Measurements from ENCODE around the gene PAXIP1. TPM values are rescaled to one million over a fixed set of nuclear protein-coding genes. Genes with fewer than 3 reads are reported as not detected.
A peak's percentile ranks its signal among the peaks of the same experiment; 100 is the strongest.

Gene PAXIP1
- total and polyA plus RNA-seq, 2 experiments from 2014 or later: 12.5 to 36.9 TPM

DNA sequence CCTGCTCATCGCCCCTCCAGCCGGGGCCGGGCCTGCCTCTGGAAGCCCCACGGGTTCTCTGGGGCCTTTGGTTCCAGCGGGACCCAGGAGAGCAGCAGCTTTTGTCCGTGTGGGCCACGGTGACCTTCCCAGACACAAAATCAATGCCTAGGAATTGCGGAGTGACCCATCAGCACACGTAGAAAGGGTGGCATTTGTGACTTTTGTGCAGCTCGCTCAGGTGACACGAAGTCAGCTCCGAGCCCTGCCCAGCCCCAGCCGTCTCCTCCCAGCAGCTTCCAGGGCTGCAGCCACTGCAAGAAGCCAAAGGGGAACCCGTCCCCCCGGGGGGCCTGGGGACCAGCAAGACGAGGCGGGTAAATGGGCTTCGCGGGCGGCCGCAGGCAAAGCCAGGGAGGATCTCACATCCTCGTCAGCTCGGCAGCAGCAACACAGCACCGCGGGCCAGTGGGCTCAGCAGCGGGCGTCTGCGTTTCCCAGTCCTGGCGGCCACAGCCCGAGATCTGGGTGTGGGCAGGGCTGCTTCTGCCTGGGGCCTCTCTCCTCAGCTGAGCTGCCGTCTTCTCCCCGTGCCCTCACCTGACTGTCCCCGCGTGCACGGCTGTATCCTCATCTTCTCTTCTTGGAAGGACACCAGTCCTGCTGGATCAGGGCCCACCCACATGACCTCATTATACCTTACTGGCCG, 88.5 kb downstream of the PAXIP1 start:
- Histone ChIP-seq H3F3A (replicated peaks; ENCODE audit: low read depth) (no peaks in the 10 kb centered on the region), H3K4me1 (ENCODE audit: insufficient read depth) (peaks cover 2% of the 10 kb centered on the region; the same call in 1 of the 2 replicates), H3K4me2 (peak overlapping the region; percentile 86), H3K79me2 (replicated peaks; ENCODE audit: insufficient read depth) (no peaks in the 10 kb centered on the region), H3K27me3 (ENCODE audit: insufficient read depth) (peaks cover 14% of the 10 kb centered on the region; the same call in 1 of the 2 replicates), H3K9me2 (ENCODE audit: insufficient read depth) (no peaks in the 10 kb centered on the region), H4K20me1 (replicated peaks; ENCODE audit: insufficient read depth) (no peaks in the 10 kb centered on the region), H3K4me3 (peak overlapping the region; percentile 56), H3K27ac (ENCODE audit: low read depth) (no peak overlapping the region), H3K36me3 (ENCODE audit: insufficient read depth) (no peaks in the 10 kb centered on the region), H2AFZ (peak overlapping the region; percentile 93; the same call in 1 of the 2 replicates)
- H3K27me3 Mint-ChIP-seq (ENCODE audit: insufficient read depth, low read depth, poor library complexity): peaks cover 20% of the 10 kb centered on the region
- peak; percentile 49 for DNase-seq (ENCODE audit: low spot score)
- H3K4me1 Mint-ChIP-seq: peaks cover 7% of the 10 kb centered on the region; the same call in 2 of the 3 replicates
- H3K36me3 Mint-ChIP-seq (ENCODE audit: low read depth): 0 out of 3 replicates have a peak, but pooled peaks cover 7% of the 10 kb centered on the region
- H3K9me3 Mint-ChIP-seq: peaks cover 17% of the 10 kb centered on the region
- peak; percentile 38 for ATAC-seq
- no peak overlapping the region for H3K27ac Mint-ChIP-seq
- H3K4me3 Mint-ChIP-seq: no peak overlapping the region
- TF ChIP-seq CREB1 (CRISPR knock-in tag; IDR thresholded peaks at IDR 0.05; ENCODE audit: low read depth): no peak
- TF ChIP-seq JUNB (IDR thresholded peaks at IDR 0.05; ENCODE audit: unreplicated experiment): no peak
- TF ChIP-seq, protein P1, sequence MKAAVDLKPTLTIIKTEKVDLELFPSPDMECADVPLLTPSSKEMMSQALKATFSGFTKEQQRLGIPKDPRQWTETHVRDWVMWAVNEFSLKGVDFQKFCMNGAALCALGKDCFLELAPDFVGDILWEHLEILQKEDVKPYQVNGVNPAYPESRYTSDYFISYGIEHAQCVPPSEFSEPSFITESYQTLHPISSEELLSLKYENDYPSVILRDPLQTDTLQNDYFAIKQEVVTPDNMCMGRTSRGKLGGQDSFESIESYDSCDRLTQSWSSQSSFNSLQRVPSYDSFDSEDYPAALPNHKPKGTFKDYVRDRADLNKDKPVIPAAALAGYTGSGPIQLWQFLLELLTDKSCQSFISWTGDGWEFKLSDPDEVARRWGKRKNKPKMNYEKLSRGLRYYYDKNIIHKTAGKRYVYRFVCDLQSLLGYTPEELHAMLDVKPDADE (IDR thresholded peaks at IDR 0.05): no peak
- TF ChIP-seq EZH2phosphoT487 (IDR thresholded peaks at IDR 0.05; ENCODE audit: unreplicated experiment): no peak
- no peak for TF ChIP-seq NANOG (IDR thresholded peaks at IDR 0.05; ENCODE audit: borderline replicate concordance)
- no peak for TF ChIP-seq ZNF114 (CRISPR knock-in tag; IDR thresholded peaks at IDR 0.05)
- TF ChIP-seq STAT1 (IDR thresholded peaks at IDR 0.05; ENCODE audit: unreplicated experiment): no peak
- TF ChIP-seq, protein P2, sequence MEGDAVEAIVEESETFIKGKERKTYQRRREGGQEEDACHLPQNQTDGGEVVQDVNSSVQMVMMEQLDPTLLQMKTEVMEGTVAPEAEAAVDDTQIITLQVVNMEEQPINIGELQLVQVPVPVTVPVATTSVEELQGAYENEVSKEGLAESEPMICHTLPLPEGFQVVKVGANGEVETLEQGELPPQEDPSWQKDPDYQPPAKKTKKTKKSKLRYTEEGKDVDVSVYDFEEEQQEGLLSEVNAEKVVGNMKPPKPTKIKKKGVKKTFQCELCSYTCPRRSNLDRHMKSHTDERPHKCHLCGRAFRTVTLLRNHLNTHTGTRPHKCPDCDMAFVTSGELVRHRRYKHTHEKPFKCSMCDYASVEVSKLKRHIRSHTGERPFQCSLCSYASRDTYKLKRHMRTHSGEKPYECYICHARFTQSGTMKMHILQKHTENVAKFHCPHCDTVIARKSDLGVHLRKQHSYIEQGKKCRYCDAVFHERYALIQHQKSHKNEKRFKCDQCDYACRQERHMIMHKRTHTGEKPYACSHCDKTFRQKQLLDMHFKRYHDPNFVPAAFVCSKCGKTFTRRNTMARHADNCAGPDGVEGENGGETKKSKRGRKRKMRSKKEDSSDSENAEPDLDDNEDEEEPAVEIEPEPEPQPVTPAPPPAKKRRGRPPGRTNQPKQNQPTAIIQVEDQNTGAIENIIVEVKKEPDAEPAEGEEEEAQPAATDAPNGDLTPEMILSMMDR (conservative IDR thresholded peaks at IDR 0.05; ENCODE audit: low read depth in 2 of 2): no peak
- TF ChIP-seq EZH2 (IDR thresholded peaks at IDR 0.05; ENCODE audit: low read depth, unreplicated experiment): no peak
- TF ChIP-seq ZNF331 (CRISPR knock-in tag; IDR thresholded peaks at IDR 0.05; ENCODE audit: low read depth): no peak
- TF ChIP-seq, protein P3, sequence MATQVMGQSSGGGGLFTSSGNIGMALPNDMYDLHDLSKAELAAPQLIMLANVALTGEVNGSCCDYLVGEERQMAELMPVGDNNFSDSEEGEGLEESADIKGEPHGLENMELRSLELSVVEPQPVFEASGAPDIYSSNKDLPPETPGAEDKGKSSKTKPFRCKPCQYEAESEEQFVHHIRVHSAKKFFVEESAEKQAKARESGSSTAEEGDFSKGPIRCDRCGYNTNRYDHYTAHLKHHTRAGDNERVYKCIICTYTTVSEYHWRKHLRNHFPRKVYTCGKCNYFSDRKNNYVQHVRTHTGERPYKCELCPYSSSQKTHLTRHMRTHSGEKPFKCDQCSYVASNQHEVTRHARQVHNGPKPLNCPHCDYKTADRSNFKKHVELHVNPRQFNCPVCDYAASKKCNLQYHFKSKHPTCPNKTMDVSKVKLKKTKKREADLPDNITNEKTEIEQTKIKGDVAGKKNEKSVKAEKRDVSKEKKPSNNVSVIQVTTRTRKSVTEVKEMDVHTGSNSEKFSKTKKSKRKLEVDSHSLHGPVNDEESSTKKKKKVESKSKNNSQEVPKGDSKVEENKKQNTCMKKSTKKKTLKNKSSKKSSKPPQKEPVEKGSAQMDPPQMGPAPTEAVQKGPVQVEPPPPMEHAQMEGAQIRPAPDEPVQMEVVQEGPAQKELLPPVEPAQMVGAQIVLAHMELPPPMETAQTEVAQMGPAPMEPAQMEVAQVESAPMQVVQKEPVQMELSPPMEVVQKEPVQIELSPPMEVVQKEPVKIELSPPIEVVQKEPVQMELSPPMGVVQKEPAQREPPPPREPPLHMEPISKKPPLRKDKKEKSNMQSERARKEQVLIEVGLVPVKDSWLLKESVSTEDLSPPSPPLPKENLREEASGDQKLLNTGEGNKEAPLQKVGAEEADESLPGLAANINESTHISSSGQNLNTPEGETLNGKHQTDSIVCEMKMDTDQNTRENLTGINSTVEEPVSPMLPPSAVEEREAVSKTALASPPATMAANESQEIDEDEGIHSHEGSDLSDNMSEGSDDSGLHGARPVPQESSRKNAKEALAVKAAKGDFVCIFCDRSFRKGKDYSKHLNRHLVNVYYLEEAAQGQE (IDR thresholded peaks at IDR 0.05; ENCODE audit: unreplicated experiment): no peak
- TF ChIP-seq, protein P4, sequence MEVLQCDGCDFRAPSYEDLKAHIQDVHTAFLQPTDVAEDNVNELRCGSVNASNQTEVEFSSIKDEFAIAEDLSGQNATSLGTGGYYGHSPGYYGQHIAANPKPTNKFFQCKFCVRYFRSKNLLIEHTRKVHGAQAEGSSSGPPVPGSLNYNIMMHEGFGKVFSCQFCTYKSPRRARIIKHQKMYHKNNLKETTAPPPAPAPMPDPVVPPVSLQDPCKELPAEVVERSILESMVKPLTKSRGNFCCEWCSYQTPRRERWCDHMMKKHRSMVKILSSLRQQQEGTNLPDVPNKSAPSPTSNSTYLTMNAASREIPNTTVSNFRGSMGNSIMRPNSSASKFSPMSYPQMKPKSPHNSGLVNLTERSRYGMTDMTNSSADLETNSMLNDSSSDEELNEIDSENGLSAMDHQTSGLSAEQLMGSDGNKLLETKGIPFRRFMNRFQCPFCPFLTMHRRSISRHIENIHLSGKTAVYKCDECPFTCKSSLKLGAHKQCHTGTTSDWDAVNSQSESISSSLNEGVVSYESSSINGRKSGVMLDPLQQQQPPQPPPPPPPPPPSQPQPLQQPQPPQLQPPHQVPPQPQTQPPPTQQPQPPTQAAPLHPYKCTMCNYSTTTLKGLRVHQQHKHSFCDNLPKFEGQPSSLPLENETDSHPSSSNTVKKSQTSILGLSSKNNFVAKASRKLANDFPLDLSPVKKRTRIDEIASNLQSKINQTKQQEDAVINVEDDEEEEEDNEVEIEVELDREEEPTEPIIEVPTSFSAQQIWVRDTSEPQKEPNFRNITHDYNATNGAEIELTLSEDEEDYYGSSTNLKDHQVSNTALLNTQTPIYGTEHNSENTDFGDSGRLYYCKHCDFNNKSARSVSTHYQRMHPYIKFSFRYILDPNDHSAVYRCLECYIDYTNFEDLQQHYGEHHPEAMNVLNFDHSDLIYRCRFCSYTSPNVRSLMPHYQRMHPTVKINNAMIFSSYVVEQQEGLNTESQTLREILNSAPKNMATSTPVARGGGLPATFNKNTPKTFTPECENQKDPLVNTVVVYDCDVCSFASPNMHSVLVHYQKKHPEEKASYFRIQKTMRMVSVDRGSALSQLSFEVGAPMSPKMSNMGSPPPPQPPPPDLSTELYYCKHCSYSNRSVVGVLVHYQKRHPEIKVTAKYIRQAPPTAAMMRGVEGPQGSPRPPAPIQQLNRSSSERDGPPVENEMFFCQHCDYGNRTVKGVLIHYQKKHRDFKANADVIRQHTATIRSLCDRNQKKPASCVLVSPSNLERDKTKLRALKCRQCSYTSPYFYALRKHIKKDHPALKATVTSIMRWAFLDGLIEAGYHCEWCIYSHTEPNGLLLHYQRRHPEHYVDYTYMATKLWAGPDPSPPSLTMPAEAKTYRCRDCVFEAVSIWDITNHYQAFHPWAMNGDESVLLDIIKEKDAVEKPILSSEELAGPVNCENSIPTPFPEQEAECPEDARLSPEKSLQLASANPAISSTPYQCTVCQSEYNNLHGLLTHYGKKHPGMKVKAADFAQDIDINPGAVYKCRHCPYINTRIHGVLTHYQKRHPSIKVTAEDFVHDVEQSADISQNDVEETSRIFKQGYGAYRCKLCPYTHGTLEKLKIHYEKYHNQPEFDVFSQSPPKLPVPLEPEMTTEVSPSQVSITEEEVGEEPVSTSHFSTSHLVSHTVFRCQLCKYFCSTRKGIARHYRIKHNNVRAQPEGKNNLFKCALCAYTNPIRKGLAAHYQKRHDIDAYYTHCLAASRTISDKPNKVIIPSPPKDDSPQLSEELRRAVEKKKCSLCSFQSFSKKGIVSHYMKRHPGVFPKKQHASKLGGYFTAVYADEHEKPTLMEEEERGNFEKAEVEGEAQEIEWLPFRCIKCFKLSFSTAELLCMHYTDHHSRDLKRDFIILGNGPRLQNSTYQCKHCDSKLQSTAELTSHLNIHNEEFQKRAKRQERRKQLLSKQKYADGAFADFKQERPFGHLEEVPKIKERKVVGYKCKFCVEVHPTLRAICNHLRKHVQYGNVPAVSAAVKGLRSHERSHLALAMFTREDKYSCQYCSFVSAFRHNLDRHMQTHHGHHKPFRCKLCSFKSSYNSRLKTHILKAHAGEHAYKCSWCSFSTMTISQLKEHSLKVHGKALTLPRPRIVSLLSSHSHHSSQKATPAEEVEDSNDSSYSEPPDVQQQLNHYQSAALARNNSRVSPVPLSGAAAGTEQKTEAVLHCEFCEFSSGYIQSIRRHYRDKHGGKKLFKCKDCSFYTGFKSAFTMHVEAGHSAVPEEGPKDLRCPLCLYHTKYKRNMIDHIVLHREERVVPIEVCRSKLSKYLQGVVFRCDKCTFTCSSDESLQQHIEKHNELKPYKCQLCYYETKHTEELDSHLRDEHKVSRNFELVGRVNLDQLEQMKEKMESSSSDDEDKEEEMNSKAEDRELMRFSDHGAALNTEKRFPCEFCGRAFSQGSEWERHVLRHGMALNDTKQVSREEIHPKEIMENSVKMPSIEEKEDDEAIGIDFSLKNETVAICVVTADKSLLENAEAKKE (CRISPR knock-in tag; IDR thresholded peaks at IDR 0.05): no peak
- TF ChIP-seq POLR2AphosphoS5 (IDR thresholded peaks at IDR 0.05; ENCODE audit: low read depth): no peak

Measured in GM23338 (cell line).